MM.1S (cell line): Measurements from ENCODE around the gene COA5.

Experiments used
- DNase-seq: peaks from one replicate; pipeline ENCODE4 v3.0.0-alpha.2; 2015
- H2AFZ ChIP-seq: fragments of 300-600 bp; sonication (generic); 2 replicates; pipeline ENCODE4 v1.6.0; 2016; ENCODE audit warnings: antibody characterized with exemption, low read length
- H3F3A ChIP-seq: fragments of 300-600 bp; sonication (generic); 2 replicates; pipeline ENCODE4 v1.6.1; 2016; ENCODE audit warnings: mild to moderate bottlenecking, antibody characterized with exemption, low read length, moderate library complexity, mixed read lengths; ENCODE audit not compliant: insufficient read depth
- H3K27ac ChIP-seq: fragments of 300-600 bp; sonication (generic); 2 replicates; pipeline ENCODE4 v1.5.1; 2016; ENCODE audit warnings: mild to moderate bottlenecking, low read length
- H3K27me3 ChIP-seq: fragments of 300-600 bp; sonication (generic); replicated peaks from 2 replicates; pipeline ENCODE4 v1.6.0; 2016; ENCODE audit warnings: low read length; ENCODE audit not compliant: insufficient read depth
- H3K36me3 ChIP-seq: fragments of 300-600 bp; sonication (generic); replicated peaks from 2 replicates; pipeline ENCODE4 v1.6.1; 2016; ENCODE audit warnings: mild to moderate bottlenecking, low read length, mixed read lengths; ENCODE audit not compliant: insufficient read depth
- H3K4me1 ChIP-seq: fragments of 300-600 bp; sonication (generic); 2 replicates; pipeline ENCODE4 v1.6.1; 2016; ENCODE audit warnings: low read length, mixed read lengths
- H3K4me2 ChIP-seq: fragments of 300-600 bp; sonication (generic); 2 replicates; pipeline ENCODE4 v1.6.0; 2016; ENCODE audit warnings: low read depth, low read length
- H3K4me3 ChIP-seq: fragments of 300-600 bp; sonication (generic); 2 replicates; pipeline ENCODE4 v1.5.1; 2016; ENCODE audit warnings: low read length, mixed read lengths
- H3K79me2 ChIP-seq: fragments of 300-600 bp; sonication (generic); 2 replicates; pipeline ENCODE4 v1.6.1; 2016; ENCODE audit warnings: mixed run types, low read length, mixed read lengths
- H3K9ac ChIP-seq: fragments of 300-600 bp; sonication (generic); 2 replicates; pipeline ENCODE4 v1.6.1; 2016; ENCODE audit warnings: low read length, mixed read lengths
- H3K9me2 ChIP-seq: fragments of 300-600 bp; sonication (generic); replicated peaks from 2 replicates; pipeline ENCODE4 v1.6.1; 2016; ENCODE audit warnings: mild to moderate bottlenecking, low read length, mixed read lengths; ENCODE audit not compliant: insufficient read depth
- H3K9me3 ChIP-seq: fragments of 300-600 bp; sonication (generic); replicated peaks from 2 replicates; pipeline ENCODE4 v1.6.1; 2016; ENCODE audit warnings: mild to moderate bottlenecking, low read length, mixed read lengths; ENCODE audit not compliant: insufficient read depth
- H4K20me1 ChIP-seq: fragments of 300-600 bp; sonication (generic); 2 replicates; pipeline ENCODE4 v1.6.1; 2016; ENCODE audit warnings: mild to moderate bottlenecking, low read length, moderate library complexity, mixed read lengths; ENCODE audit not compliant: insufficient read depth
- CTCF ChIP-seq: fragments of 300-600 bp; sonication (generic); IDR thresholded peaks from 2 replicates; pipeline ENCODE4 v1.5.1; 2016; ENCODE audit warnings: antibody characterized with exemption, low read length, mixed read lengths
- EZH2 ChIP-seq: fragments of 300-600 bp; sonication (generic); optimal IDR thresholded peaks from 2 replicates; pipeline ENCODE3; 2017; ENCODE audit warnings: low read depth, mild to moderate bottlenecking, antibody characterized with exemption, low read length, mixed read lengths
- EZH2phosphoT487 ChIP-seq: fragments of 300-600 bp; sonication (generic); IDR thresholded peaks from 2 replicates; pipeline ENCODE4 v1.6.1; 2018; ENCODE audit warnings: antibody characterized with exemption, low read length

Gene COA5

DNA sequence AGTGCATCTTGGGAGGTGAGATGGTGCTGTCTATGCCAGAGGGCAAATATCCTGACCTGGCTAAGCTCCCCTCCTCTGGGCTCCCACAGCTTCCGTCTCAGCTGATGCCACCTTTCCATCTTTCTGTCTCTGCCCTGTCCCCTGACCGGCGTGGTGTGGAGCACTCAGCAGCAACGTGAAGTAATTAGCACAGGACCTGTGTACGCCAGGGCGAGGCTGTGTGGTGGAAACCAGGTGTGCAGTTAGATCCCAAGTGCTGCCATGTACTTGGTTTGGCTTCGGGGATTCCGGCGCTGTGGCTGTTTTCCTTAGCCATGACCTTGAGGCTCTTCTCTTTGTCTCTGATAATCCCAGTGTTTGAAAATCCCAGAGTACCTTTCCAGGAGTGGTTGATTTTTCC lies 36.5 kb downstream of the COA5 start:
- Histone ChIP-seq H3K27me3 (no peaks in the 10 kb centered on the region), H3K4me2 (no peak overlapping the region), H3K9me3 (no peaks in the 10 kb centered on the region), H4K20me1 (no peaks in the 10 kb centered on the region), H3K4me1 (no peaks in the 10 kb centered on the region), H3K4me3 (no peak overlapping the region), H3K9ac (no peak overlapping the region), H3F3A (no peaks in the 10 kb centered on the region; the same call in none of the 2 replicates), H2AFZ (no peak overlapping the region), H3K36me3 (peaks cover 42% of the 10 kb centered on the region), H3K79me2 (peaks cover 53% of the 10 kb centered on the region), H3K27ac (no peak overlapping the region), H3K9me2 (no peaks in the 10 kb centered on the region)
- no peak for DNase-seq
- TF ChIP-seq EZH2phosphoT487 (no peak), EZH2 (no peak), CTCF (no peak)

DNA sequence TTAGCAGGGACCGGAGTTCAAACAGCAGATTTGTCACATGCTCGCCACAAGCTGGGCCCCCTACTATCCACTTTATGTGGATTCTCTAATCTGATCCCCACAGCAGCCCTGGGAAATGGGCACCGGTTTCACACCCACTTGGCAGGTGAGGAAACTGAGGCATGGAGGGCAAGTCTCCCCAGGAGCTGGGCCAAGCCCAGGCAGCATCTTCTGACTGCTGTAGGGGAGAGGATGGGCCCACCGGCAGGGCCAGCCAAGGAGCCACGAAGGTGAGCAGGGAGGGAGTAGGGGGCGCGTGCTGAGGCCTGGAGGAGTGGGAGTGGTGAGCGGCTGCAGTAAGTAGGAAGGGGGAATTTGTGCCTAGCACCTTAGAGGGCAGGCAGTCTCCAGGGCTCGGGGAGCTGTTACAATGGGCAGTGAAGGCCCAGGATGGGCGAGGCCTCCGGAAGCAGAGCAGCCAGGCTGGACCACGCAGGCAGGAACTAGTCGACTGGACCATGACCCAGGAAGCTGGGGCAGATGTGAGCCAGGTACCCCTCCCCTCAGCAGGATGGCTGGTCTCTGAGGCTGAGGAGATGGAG lies 37.1 kb downstream of the COA5 start:
- DNase-seq, result no peak
- H3K27ac ChIP-seq, result no peak overlapping the region
- H3K9me3 ChIP-seq, result no peaks in the 10 kb centered on the region
- no peaks in the 10 kb centered on the region for H3K4me1 ChIP-seq
- no peaks in the 10 kb centered on the region for H3K27me3 ChIP-seq
- H3K9me2 ChIP-seq, result no peaks in the 10 kb centered on the region
- no peak overlapping the region for H3K4me2 ChIP-seq
- no peak overlapping the region for H3K9ac ChIP-seq
- H3K79me2 ChIP-seq, result peaks cover 59% of the 10 kb centered on the region
- peaks cover 46% of the 10 kb centered on the region for H3K36me3 ChIP-seq
- no peaks in the 10 kb centered on the region; the same call in none of the 2 replicates for H3F3A ChIP-seq
- no peak overlapping the region for H2AFZ ChIP-seq
- TF ChIP-seq CTCF (no peak), EZH2phosphoT487 (no peak), EZH2 (no peak)
- H4K20me1 ChIP-seq, result no peaks in the 10 kb centered on the region
- H3K4me3 ChIP-seq, result no peak overlapping the region

- no peaks in the 10 kb centered on the region for H3K9me2 ChIP-seq
- H4K20me1 ChIP-seq, result no peaks in the 10 kb centered on the region
- no peak overlapping the region for H2AFZ ChIP-seq
- DNase-seq, result no peak
- H3K4me3 ChIP-seq, result no peak overlapping the region
- no peak for TF ChIP-seq EZH2phosphoT487
- TF ChIP-seq CTCF, result no peak
- no peak for TF ChIP-seq EZH2
- peaks cover 60% of the 10 kb centered on the region for H3K79me2 ChIP-seq
- H3K9ac ChIP-seq, result no peak overlapping the region
- H3K4me1 ChIP-seq, result no peaks in the 10 kb centered on the region
- no peak overlapping the region for H3K4me2 ChIP-seq
- no peaks in the 10 kb centered on the region for H3K27me3 ChIP-seq
- H3K36me3 ChIP-seq, result peaks cover 45% of the 10 kb centered on the region
- no peak overlapping the region for H3K27ac ChIP-seq
- H3F3A ChIP-seq, result no peaks in the 10 kb centered on the region; the same call in none of the 2 replicates
- H3K9me3 ChIP-seq, result no peaks in the 10 kb centered on the region
Observed at GRCh38 chr2:98570356-98570755, 38.0 kb downstream of the COA5 start.
